HG02970 (cell line): Measurements from ENCODE around the gene RXRB.

Experiments
- ATAC-seq: cut with Tn5 transposase; IDR thresholded peaks from one replicate; pipeline ENCODE4 v1.9.1; 2021; ENCODE audit warnings: mild to moderate bottlenecking, moderate library complexity, moderate number of reproducible peaks; ENCODE audit not compliant: unreplicated experiment, low FRiP score

RXRB gene

GRCh38 chr6:33178755-33179475, 21.6 kb downstream of the RXRB start:
- no peak for ATAC-seq

DNA sequence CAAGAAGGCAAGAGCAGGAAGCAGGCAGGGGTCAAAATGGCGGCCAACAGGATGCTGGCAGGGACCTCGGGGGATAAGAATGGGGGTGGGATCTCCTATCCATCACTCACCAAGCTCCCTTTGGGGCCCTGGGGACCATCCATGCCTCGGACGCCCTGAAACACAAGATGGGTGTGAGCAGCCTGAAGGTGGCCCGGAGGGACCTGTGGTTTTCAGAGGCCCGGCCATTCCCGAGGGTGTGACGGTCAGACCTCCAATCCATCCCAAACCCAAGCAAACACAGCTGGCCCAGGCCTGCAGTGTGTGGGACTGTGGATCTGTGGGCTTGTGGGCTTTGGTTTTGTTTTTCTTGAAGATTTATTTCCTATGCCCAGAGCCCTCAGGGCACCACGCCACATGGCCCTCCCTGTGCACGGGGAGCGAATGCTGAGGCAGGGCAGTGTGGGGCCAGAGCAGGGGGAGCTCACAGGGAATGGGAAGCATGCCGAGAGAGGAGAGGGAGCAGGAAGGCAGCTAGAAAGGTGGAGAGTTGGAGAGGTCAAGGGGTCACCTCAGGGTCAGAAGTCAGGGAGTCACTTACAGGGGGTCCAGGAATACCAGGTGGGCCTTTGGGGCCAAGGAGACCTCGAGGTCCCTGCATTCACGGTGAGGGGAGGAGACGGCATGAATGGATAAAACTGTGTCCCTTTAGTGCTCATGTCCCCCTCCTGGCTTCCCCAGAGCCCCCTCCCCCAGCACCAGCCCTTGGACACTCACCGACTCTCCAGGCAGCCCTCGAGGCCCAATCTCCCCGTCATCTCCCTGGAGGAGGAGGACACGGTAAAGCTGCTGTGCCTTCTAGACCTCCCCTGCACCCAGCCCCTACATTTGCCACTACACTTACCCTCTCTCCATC, 22.7 kb downstream of the RXRB start:
- ATAC-seq, result no peak

- ATAC-seq, result no peak
Measured at GRCh38 chr6:33176906-33177305, 23.6 kb downstream of the RXRB start.

GRCh38 chr6:33175436-33176069, 24.9 kb downstream of the RXRB start:
- ATAC-seq, result no peak

- no peak for ATAC-seq
Measured at GRCh38 chr6:33174784-33175183, 25.7 kb downstream of the RXRB start.

DNA sequence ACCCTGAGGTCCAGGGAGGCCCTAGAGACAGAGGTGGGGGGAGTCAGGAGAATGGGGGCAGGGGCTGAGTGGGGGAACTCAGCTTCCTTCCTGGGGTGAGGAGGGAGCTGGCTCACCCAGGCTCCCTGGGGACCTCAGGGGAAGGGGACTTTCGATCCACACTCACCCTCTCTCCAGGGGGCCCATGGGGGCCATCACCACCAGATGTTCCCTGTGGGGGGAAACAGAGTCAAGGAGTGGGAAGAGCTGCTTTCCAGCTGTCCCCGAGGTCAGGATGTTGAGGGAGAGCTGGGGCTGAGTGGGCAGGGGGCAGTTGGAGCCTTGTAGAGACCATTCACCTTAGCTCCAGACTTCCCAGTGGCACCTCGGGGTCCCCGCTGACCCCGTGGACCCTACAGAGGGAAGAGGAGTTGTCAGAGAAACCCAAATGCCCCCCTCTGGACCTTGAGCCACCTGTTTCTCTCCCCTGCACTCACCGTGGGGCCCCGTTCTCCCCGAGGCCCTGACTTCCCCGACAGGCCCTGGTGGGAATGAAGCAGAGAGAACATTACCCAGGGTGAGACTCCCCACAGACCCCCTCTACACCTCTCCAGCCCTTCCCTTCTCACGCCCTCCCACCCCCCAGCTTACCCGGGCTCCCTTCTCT, 26.8 kb downstream of the RXRB start:
- ATAC-seq, result no peak

DNA sequence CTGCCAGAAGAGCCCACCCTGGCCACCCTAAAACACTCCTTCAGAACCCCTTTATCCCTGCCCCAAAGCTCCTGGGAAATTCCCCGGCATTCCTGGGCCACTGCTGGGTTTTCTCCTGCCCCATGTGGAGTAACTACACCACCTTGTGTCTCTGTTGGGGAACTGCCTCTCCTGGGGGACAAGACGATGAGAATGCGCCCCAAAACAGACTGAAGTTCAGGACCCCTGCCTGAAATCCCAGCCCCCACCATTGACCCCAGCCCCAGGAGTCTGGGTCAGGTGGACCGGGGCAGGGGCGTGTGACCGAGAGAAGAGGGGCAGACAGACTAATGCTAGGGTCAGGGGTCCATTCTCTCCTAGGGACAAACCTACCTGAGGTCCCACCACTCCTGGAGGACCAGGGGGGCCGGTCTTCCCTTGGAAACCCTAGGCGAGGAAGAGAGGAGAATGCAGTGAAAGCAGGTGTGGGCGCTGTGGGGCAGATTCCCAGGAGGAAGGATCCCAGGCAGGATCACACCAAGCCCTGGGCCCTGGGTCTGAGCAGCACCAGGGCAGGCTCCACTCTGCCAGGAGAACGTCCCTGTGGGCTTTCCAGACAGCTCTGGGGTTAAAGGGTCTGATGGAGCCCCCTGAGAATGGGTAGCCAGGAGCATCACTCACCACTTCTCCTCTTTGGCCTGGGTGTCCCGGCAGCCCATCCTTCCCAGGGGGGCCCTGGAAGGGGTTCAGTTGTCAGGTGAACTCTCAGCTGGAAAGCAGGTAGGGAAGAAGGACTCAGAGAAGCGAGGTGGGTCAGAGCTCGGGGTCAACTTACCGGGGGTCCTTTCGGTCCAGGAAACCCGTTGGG, 27.6 kb downstream of the RXRB start:
- ATAC-seq, result no peak

DNA sequence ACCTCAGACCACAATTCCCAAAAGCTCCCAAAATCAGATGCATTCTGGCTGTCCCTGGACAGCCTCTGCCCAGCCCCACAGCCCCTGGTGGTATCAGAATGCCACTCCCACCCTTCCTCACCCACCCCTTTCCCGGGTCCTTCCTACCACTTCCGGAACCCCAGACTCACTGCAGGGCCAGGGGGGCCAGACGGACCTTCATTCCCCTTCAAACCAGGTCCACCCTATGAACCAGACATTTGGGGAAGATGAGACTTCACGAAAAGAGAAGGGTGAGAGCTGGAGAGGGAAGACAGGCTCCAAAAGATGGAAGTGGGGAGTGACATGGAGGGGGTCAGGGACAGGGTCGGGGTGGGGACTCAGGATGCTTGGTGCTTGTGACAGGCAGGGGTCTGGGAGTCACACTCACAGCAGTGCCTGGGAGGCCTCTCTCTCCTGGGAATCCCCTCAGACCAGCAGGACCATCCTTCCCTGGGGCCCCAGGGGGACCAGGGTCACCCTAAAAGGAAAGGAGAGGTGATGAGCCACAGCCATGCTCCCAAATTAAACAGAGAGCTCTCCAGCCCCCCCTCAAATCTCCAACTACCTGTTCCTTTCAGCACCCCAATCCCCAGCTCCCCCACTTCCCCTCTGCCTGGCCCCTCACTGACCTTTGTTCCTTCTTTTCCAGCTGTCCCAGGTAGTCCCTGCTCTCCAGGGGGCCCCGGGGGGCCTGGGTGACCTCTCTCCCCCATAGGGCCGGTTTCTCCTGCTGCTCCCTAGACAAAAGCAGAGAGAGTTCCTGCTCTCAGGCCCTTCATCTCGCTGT, 28.4 kb downstream of the RXRB start:
- ATAC-seq, result no peak

DNA sequence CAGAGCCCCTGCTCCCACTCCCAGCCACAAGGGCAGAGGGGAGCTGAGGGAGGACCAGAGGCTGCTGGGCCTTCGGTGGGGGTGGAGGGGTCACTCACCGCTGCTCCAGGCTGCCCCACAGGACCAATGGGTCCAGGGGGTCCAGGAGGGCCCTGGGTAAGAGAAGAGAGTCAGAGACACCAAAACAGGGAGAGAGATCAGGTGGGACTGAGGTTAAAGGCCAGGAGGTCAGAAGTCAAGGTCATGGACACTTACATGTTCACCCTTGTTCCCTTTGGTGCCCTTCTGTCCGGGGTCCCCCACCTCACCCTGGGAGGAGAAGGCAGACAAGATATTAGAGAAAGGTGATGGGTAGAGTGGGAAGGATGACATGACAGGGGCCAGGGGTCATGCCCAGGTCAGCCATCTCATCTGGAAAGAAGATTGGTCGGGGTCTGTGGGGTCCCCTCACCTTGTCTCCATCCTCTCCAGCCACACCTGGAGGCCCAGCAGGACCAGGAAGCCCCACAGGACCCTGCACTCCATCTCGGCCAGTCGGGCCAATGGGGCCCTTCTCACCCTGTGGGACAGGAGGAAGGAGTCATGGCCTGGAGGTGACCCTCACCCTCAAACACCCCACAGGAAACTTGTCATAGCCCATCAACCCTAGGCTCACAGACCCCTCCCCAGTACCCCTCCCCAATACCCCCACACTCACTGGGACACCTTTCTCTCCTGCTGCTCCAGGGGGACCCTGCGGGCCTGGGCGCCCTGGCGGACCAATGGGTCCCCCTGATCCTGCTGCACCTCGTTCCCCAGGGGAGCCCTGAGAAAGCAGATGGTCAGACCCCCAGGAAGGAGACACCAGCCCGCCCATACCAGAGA, 29.2 kb downstream of the RXRB start:
- no peak for ATAC-seq

GRCh38 chr6:33170176-33171015, 30.1 kb downstream of the RXRB start:
- ATAC-seq, result no peak

GRCh38 chr6:33169291-33170175, 30.9 kb downstream of the RXRB start:
- no peak for ATAC-seq

DNA sequence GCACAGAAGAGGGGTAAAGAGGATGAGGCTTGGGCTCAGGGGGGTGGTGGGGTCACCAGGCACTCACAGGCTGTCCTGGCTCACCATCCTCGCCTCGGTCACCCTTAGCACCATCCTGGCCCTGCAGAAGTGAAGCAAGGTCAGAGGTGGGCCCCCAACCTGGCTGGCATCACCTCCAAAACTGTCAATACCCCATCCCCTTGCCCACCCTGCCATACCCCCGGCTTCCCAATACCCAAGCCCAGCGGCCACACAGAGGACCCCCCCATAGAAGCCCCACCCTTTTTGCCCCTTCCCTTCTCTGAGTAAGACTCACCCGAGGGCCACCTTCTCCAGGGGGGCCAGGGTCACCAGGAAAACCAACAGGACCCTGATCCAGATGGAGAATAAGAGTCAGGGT, 31.8 kb downstream of the RXRB start:
- no peak for ATAC-seq

- no peak for ATAC-seq
Measured at GRCh38 chr6:33168284-33168601, 32.2 kb downstream of the RXRB start.

- ATAC-seq, result no peak
Measured at GRCh38 chr6:33167374-33168283, 32.8 kb downstream of the RXRB start.

GRCh38 chr6:33166811-33167210, 33.7 kb downstream of the RXRB start:
- ATAC-seq, result no peak
